Measurements from ENCODE around the gene GAB3.
A peak's percentile ranks its signal among the peaks of the same experiment; 100 is the strongest.

The GAB3 gene

GRCh38 chrX:154727418-154727817, 23.5 kb downstream of the GAB3 start:
- TF ChIP-seq, protein P1, sequence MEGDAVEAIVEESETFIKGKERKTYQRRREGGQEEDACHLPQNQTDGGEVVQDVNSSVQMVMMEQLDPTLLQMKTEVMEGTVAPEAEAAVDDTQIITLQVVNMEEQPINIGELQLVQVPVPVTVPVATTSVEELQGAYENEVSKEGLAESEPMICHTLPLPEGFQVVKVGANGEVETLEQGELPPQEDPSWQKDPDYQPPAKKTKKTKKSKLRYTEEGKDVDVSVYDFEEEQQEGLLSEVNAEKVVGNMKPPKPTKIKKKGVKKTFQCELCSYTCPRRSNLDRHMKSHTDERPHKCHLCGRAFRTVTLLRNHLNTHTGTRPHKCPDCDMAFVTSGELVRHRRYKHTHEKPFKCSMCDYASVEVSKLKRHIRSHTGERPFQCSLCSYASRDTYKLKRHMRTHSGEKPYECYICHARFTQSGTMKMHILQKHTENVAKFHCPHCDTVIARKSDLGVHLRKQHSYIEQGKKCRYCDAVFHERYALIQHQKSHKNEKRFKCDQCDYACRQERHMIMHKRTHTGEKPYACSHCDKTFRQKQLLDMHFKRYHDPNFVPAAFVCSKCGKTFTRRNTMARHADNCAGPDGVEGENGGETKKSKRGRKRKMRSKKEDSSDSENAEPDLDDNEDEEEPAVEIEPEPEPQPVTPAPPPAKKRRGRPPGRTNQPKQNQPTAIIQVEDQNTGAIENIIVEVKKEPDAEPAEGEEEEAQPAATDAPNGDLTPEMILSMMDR (IDR thresholded peaks at IDR 0.05; ENCODE audit: low read depth, low read length) = no peak
- peak; percentile 31 for DNase-seq (ENCODE audit: low read depth, low spot score)
- in situ Hi-C loops (cut with HindIII; ENCODE audit: low sequenced_read_pairs) = no loop called here
- H3K4me3 ChIP-seq (ENCODE audit: low read depth, low read length) = no peak overlapping the region

- in situ Hi-C loops (cut with HindIII; ENCODE audit: low sequenced_read_pairs) = no loop called here
- TF ChIP-seq, protein P1 (IDR thresholded peaks at IDR 0.05; ENCODE audit: low read depth, low read length) = no peak
- DNase-seq (ENCODE audit: low read depth, low spot score) = no peak
- H3K4me3 ChIP-seq (ENCODE audit: low read depth, low read length) = no peak overlapping the region
Measured at GRCh38 chrX:154724993-154725756, 25.7 kb downstream of the GAB3 start.

GRCh38 chrX:154721155-154721554, 29.7 kb downstream of the GAB3 start:
- H3K4me3 ChIP-seq (ENCODE audit: low read depth, low read length) = no peak overlapping the region
- TF ChIP-seq, protein P1 (IDR thresholded peaks at IDR 0.05; ENCODE audit: low read depth, low read length) = no peak
- in situ Hi-C loops (cut with HindIII; ENCODE audit: low sequenced_read_pairs) = no loop called here
- no peak for DNase-seq (ENCODE audit: low read depth, low spot score)

GRCh38 chrX:154720067-154720466, 30.8 kb downstream of the GAB3 start:
- in situ Hi-C loops (cut with HindIII; ENCODE audit: low sequenced_read_pairs) = no loop called here
- TF ChIP-seq, protein P1 (IDR thresholded peaks at IDR 0.05; ENCODE audit: low read depth, low read length) = no peak
- DNase-seq (ENCODE audit: low read depth, low spot score) = no peak
- H3K4me3 ChIP-seq (ENCODE audit: low read depth, low read length) = no peak overlapping the region

DNA sequence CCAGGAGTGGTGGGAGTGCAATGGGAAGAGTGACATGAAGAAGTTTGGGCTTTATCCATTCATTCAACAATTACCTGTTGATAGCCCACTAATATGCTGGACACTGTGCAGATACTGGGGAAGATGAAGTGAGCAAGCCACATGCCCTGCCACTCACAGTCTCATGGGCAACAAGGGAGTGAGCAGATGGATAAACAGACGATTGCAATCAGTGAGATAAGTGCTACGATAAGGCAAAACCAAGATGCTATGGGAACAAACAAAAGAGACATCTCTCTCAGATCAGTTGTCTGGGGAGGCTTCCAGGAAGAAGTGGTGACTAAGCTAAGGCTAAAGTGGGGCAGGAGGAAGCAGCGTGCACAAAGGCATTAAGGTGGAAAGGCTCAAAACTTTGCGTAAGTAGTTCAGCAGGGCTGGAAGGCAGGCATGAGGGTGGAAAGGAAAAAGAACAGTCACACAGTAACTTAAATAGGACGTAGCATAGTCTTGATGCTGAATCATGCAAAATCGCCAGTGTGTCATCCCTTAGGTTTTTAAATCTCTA, 31.7 kb downstream of the GAB3 start:
- TF ChIP-seq, protein P1 (IDR thresholded peaks at IDR 0.05; ENCODE audit: low read depth, low read length) = no peak
- no peak overlapping the region for H3K4me3 ChIP-seq (ENCODE audit: low read depth, low read length)
- in situ Hi-C loops (cut with HindIII; ENCODE audit: low sequenced_read_pairs) = no loop called here
- DNase-seq (ENCODE audit: low read depth, low spot score) = peak; percentile 67

- DNase-seq (ENCODE audit: low read depth, low spot score) = no peak
- TF ChIP-seq, protein P1 (IDR thresholded peaks at IDR 0.05; ENCODE audit: low read depth, low read length) = no peak
- in situ Hi-C loops (cut with HindIII; ENCODE audit: low sequenced_read_pairs) = no loop called here
- no peak overlapping the region for H3K4me3 ChIP-seq (ENCODE audit: low read depth, low read length)
Measured at GRCh38 chrX:154718616-154719015, 32.3 kb downstream of the GAB3 start.

Data from astrocyte of the spinal cord (primary cell).